Body of pancreas (tissue), 4 donors: ENCODE results near the gene HECW1. TPM values are rescaled to one million over a fixed set of nuclear protein-coding genes. Genes with fewer than 3 reads are reported as not detected.

ENCODE experiments used
- ATAC-seq: fragments of 150-250 bp; one replicate; pipeline ENCODE4 v1.9.1; 2016
- DNase-seq, 4 donors: peaks; one replicate each; pipeline ENCODE4 v3.0.0-alpha.2; 2019
- H3K27ac ChIP-seq, 4 donors: fragments of 200-600 bp; sonication (generic); 1 replicate in 3 of 4; 2 replicates in 1 of 4; pipeline versions ENCODE4 v1.5.1 to v1.6.1; 2016 to 2019; ENCODE audit warnings: mild to moderate bottlenecking in 1 of 4, mixed read lengths in 1 of 4, moderate library complexity in 1 of 4
- H3K27me3 ChIP-seq, 2 donors: fragments of 200-600 bp; sonication (generic); one replicate each; pipeline ENCODE4 v1.6.0; 2016; ENCODE audit warnings: mild to moderate bottlenecking in 1 of 2
- H3K36me3 ChIP-seq, 2 donors: fragments of 200-600 bp; sonication (generic); replicated peaks in 1 of 2; 2 replicates each; pipeline ENCODE4 v1.5.1; 2016; ENCODE audit warnings: low read depth in 2 of 2; ENCODE audit not compliant: insufficient read depth in 1 of 2
- H3K4me1 ChIP-seq: fragments of 200-600 bp; sonication (generic); one replicate; pipeline ENCODE4 v1.6.0; 2016
- H3K4me3 ChIP-seq, 2 donors: fragments of 200-600 bp; sonication (generic); 1 replicate in 1 of 2; 2 replicates in 1 of 2; pipeline ENCODE4 v1.5.1; 2016 to 2019
- H3K9me3 ChIP-seq, 3 donors: fragments of 200-600 bp; sonication (generic); 1 replicate in 2 of 3; 2 replicates in 1 of 3; pipeline ENCODE4 v1.5.1; 2016
- POLR2A ChIP-seq, 3 donors: fragments of 450-650 bp; IDR thresholded peaks; one replicate each; pipeline ENCODE4 v1.6.1; 2016; ENCODE audit warnings: antibody characterized with exemption in 3 of 3, mild to moderate bottlenecking in 2 of 3
- WGBS, 2 donors: methylation state at CpG; one replicate each; pipeline ENCODE4 v1.1.5; 2017; 5-methylcytosine and 5-hydroxymethylcytosine counted together
- intact Hi-C: fragments of 100-400 bp; cut with DNase I; formaldehyde crosslinking; loops from one replicate; pipeline ENCODE4 v1.15.1; 2023
- total RNA-seq, 2 donors: library from RNA; depleted of rRNA; stranded (reverse); fragments of >200 nt; gene quantifications; one replicate each; pipeline ENCODE4 v1.1.0, GENCODE V29; 2016
- TF ChIP-seq, protein P1 (sequence below), 7 experiments: fragments of 450-650 bp in 4 of 7; fragments of 200-600 bp in 3 of 7; sonication (generic) in 3 of 7; IDR thresholded peaks; one replicate each; pipeline ENCODE4 v1.5.1; 2016 to 2019; ENCODE audit warnings: antibody characterized with exemption in 7 of 7

The HECW1 gene
- total RNA-seq, 2 donors from 2014 or later = under 0.01 TPM; not detected in 1

DNA sequence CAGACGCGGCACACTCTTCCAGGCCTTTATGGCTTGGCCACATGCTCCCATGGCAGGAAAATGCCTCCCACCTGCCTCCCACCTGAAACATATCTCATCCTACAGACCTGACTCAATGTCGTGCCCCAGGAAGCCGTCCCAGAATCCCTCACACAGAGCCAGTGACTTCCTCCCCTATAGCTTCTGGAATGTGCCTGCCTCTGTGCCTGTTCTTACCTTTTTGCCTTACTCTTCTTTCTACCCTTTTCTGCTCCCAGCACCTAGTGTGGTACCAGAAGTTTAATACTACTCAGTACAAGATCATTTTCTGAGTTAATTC, 346.5 kb downstream of the HECW1 start:
- intact Hi-C loops = no loop called here
- Histone ChIP-seq H3K4me3 (no peak overlapping the region), H3K27ac (no peak overlapping the region), H3K9me3 (no peaks in the 10 kb centered on the region), H3K4me1 (no peaks in the 10 kb centered on the region), H3K27me3 (no peaks in the 10 kb centered on the region), H3K36me3 (no peaks in the 10 kb centered on the region)
- 79 to 81% methylated on average over 4 of the region's 4 CpGs for WGBS, 2 donors
- DNase-seq (no peak), ATAC-seq (no peak)
- no peak for TF ChIP-seq POLR2A (IDR thresholded peaks at IDR 0.05)

DNA sequence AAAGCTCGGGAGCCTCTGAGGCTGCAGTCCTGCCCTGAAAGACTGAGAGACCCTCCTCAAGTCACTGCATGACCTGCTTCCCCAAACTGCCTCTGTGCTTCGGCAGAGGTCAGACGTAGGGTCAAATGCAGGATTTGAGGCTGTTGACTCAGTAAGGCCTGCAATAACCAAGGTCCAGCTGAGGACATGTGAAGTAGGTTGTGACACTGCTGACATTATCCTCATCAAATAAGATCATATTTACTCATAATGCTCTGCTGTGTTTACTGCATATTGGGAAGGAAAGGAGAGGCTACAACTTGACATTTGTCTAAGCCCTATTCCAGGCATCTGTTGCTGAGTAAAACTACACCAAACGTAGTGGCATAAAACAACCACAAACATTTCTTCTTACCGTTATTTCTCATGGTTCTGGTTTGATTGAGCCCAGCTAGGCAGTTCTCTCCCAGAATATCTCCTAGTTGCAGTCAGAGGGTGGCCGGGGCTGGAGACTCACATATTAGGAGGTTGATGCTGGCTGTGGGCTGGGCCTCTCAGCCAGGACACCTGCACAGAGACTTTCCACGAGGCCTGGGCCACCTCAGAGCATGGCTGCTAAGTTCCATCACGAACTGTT, 348.4 kb downstream of the HECW1 start:
- Histone ChIP-seq H3K4me3 (no peak overlapping the region), H3K27ac (no peak overlapping the region), H3K9me3 (no peaks in the 10 kb centered on the region), H3K36me3 (no peaks in the 10 kb centered on the region), H3K27me3 (no peaks in the 10 kb centered on the region), H3K4me1 (no peaks in the 10 kb centered on the region)
- 74 to 77% methylated on average over 8 of the region's 8 CpGs for WGBS, 2 donors
- TF ChIP-seq, protein P1, sequence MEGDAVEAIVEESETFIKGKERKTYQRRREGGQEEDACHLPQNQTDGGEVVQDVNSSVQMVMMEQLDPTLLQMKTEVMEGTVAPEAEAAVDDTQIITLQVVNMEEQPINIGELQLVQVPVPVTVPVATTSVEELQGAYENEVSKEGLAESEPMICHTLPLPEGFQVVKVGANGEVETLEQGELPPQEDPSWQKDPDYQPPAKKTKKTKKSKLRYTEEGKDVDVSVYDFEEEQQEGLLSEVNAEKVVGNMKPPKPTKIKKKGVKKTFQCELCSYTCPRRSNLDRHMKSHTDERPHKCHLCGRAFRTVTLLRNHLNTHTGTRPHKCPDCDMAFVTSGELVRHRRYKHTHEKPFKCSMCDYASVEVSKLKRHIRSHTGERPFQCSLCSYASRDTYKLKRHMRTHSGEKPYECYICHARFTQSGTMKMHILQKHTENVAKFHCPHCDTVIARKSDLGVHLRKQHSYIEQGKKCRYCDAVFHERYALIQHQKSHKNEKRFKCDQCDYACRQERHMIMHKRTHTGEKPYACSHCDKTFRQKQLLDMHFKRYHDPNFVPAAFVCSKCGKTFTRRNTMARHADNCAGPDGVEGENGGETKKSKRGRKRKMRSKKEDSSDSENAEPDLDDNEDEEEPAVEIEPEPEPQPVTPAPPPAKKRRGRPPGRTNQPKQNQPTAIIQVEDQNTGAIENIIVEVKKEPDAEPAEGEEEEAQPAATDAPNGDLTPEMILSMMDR (IDR thresholded peaks at IDR 0.05) = no peak
- no peak for TF ChIP-seq POLR2A (IDR thresholded peaks at IDR 0.05)
- no peak for DNase-seq
- intact Hi-C loops = no loop called here
- ATAC-seq = no peak

DNA sequence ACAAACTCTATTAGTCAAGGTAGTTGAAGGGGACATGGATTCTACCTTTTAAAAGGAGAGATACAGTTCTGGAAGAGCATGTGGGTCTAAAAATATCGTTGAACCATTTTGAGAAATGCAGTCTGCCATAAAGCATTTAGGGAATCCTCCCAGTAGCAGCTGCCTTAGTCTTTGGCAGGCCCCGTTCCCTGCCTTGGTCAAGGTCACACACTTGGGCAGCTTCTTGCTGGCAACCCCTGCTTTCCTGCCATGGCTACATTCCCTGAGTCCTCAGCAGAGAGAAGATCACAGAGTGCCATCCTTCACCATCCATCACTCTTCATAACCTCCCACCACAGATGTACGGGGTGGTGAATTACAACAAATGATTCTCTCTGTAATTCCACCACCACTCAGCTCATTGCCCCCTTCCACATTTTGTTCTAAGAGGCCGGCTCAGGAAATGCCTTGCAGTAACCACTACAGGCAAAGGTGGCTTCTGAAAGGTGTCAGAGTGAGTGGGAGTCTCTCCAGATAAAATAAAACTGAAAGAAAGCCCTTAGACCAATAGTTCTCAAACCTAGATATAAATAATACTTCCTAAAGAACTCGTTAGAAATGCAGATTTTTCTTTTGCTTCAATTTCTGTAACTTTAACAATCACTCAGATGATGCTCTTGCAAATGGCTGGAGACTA, 349.0 kb downstream of the HECW1 start:
- no peak for DNase-seq
- TF ChIP-seq, protein P1 (IDR thresholded peaks at IDR 0.05) = no peak
- no peak for TF ChIP-seq POLR2A (IDR thresholded peaks at IDR 0.05)
- Histone ChIP-seq H3K27ac (no peak overlapping the region), H3K4me3 (no peak overlapping the region), H3K36me3 (no peaks in the 10 kb centered on the region), H3K27me3 (no peaks in the 10 kb centered on the region), H3K9me3 (no peaks in the 10 kb centered on the region), H3K4me1 (no peaks in the 10 kb centered on the region)
- WGBS, 2 donors = 51 to 61% methylated on average over 5 of the region's 5 CpGs
- intact Hi-C loops = no loop called here
- ATAC-seq = no peak

DNA sequence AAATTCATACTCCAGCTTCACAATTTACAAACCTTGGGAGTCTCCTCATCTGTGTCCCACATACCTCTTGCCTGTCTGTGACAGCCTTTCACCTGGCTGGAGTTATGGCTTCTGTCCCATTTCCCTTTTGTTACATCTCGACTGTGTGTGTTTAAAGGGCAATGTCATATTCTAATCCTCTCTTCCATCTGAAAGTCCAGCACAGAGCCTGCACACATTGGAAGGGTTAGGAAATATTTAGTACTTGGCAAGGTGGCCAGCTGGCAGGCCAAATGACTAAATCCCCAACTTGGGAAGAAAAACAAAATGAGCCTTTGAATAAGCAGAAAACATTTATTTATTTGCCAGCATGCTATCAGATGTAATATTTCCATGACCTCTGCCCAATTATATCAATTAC, 350.4 kb downstream of the HECW1 start:
- WGBS, 2 donors = 7 to 35% methylated on average over 1 of the region's 1 CpG
- no peak for ATAC-seq
- DNase-seq = no peak
- H3K27ac ChIP-seq = no peak overlapping the region
- intact Hi-C loops = no loop called here
- TF ChIP-seq, protein P1 (IDR thresholded peaks at IDR 0.05) = no peak
- no peak for TF ChIP-seq POLR2A (IDR thresholded peaks at IDR 0.05)
- no peak overlapping the region for H3K4me3 ChIP-seq
- no peaks in the 10 kb centered on the region for H3K27me3 ChIP-seq
- H3K36me3 ChIP-seq = no peaks in the 10 kb centered on the region
- no peaks in the 10 kb centered on the region for H3K4me1 ChIP-seq
- no peaks in the 10 kb centered on the region for H3K9me3 ChIP-seq

DNA sequence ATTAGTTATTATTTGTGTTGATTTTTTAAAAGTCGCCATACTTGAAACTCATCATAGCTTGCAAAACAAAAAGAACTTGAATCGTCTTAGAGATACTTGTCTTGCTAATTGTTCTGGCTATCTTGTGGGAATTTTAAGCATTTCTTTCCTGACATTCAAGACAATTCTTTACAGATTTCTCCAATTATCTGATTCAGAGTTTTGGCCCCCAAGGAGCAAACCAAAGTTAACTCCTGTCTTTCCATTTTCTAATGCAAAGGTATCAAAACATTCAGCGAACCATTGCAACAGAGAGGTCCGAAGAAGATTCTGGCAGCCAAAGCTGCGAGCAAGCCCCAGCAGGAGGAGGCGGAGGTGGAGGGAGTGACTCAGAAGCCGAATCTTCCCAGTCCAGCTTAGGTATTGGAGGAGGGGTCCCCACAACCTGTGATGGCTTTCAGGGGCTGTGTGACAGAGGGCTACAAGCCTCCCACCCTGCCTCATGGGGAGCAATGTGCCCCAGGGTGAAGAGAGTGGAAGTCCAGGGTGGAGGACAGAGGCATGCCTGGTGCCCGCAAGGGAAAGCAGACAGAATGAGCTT, 351.0 kb downstream of the HECW1 start:
- no peak overlapping the region for H3K27ac ChIP-seq
- 66 to 73% methylated on average over 8 of the region's 8 CpGs for WGBS, 2 donors
- H3K4me3 ChIP-seq = no peak overlapping the region

More for the DNA sequence above, 351.0 kb downstream of the HECW1 start:
- ATAC-seq = no peak
- Histone ChIP-seq H3K27me3 (no peaks in the 10 kb centered on the region), H3K4me1 (no peaks in the 10 kb centered on the region), H3K9me3 (no peaks in the 10 kb centered on the region), H3K36me3 (no peaks in the 10 kb centered on the region)
- DNase-seq = no peak
- no peak for TF ChIP-seq POLR2A (IDR thresholded peaks at IDR 0.05)
- TF ChIP-seq, protein P1 (IDR thresholded peaks at IDR 0.05) = no peak
- intact Hi-C loops = no loop called here
